ENCODE measurements around the gene KRT33A. TPM values are rescaled to one million over a fixed set of nuclear protein-coding genes. Genes with fewer than 3 reads are reported as not detected.

Gene KRT33A
- total RNA-seq, 1 donor from 2014 or later: 0.92 TPM

DNA sequence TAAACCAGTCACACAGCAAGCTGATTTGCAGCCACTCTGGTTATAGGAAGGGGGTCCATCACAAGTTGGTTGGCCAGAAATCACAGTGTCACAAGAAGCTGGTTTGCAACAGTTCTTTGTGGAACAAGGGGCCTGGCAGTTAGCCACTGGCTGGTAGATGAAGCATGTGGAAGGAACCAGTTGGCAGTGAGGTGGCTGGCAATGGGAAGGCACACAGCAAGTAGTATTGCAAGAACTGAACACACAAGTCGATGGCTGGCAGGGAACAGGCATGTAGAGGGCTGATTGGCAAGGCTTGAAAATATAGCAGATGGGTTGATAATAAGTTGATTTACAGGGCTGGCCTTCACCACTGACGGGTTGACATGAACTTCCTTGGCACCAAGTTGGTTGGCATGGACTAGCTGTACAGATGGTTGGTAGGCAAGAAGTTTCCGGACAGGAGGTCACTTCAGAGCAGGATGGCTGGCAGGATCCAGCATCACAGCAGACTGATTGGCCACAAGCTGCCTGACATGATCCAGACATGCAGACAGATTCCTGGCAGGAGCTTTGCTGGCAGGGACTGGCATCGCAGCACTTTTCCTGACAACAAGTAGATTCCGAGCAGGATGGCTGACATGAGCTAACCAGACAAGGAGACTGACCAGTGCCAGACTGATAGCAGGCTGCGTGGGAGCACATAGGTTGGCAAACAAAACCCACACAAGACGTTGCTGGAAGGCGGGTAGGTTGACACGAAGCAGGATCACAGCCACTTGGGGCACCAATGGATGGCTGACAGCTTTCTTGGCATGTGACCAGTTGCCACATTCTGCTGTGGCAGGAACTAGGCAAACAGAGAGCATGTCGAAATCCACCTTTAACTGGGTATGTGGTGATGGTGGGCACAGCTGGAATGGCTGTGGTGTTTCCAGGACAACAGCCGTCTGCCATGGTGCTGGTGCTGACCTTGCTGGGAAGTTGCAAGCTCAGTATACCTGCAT, 48.4 kb downstream of the KRT33A start, which contains the start of gene KRTAP29-1:
Gene KRTAP29-1 (minus strand): TSS at position 936 of the 986 bp plus-strand sequence. CDS start 0 bp downstream, at position 936.
- ATAC-seq: peak; percentile 21

- peak; percentile 68 for ATAC-seq
Observed at GRCh38 chr17:41301204-41301790, 49.3 kb downstream of the KRT33A start.

DNA sequence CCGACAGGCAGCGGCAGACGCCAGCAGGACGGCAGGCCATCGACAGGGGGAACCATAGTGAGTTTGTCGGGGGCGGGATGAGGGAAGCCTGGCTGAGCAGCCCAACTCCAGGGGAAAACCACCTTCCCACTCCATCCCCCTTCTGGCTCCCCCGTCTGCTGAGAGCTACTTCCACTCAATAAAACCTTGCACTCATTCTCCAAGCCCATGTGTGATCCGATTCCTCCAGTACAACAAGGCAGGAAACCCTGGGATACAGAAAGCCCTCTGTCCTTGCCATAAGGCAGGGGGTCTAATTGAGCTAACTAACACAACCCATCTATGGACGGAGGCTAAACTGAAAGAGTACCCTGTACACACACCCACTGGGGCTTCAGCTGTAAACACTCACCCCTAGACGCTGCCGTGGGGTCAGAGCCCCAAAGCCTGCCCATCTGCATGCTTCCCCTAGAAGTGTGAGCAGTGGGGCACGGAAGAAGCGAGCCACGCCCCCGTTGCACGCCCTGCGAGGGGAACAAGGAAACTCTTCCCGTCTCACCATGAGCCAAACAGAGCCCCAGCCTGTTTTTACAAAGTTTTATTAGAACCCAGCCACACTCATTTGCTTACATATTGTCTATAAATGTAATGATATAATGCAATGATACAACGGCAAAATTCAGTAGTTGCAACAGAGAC, 52.0 kb downstream of the KRT33A start:
- no peak for ATAC-seq

GRCh38 chr17:41296846-41297245, 53.8 kb downstream of the KRT33A start:
- ATAC-seq: no peak

Other genes with a start within 250 kb of the KRT33A start
- not detected for gene KRTAP4-16, start 248.6 kb downstream of the KRT33A start, total RNA-seq
- gene KRTAP4-9, start 245.4 kb downstream of the KRT33A start, total RNA-seq: not detected
- gene KRTAP4-11, start 232.5 kb downstream of the KRT33A start, total RNA-seq: not detected
- not detected for gene KRTAP4-12, start 226.6 kb downstream of the KRT33A start, total RNA-seq
- gene KRTAP4-6, start 210.3 kb downstream of the KRT33A start, total RNA-seq: not detected
- gene KRTAP4-5, start 201.0 kb downstream of the KRT33A start, total RNA-seq: not detected
- gene KRTAP4-4, start 190.1 kb downstream of the KRT33A start, total RNA-seq: not detected
- not detected for gene KRTAP4-3, start 182.6 kb downstream of the KRT33A start, total RNA-seq
- not detected for gene KRTAP4-2, start 172.6 kb downstream of the KRT33A start, total RNA-seq
- gene KRTAP4-1, start 165.9 kb downstream of the KRT33A start, total RNA-seq: not detected
- not detected for gene KRTAP9-1, start 160.9 kb downstream of the KRT33A start, total RNA-seq
- not detected for gene KRTAP9-2, start 124.2 kb downstream of the KRT33A start, total RNA-seq
- gene KRTAP9-3, start 118.4 kb downstream of the KRT33A start, total RNA-seq: not detected
- not detected for gene KRTAP9-8, start 112.8 kb downstream of the KRT33A start, total RNA-seq
- not detected for gene KRTAP9-4, start 101.1 kb downstream of the KRT33A start, total RNA-seq
- gene KRTAP9-9, start 95.4 kb downstream of the KRT33A start, total RNA-seq: not detected
- not detected for gene KRTAP9-6, start 85.5 kb downstream of the KRT33A start, total RNA-seq
- not detected for gene KRTAP9-7, start 75.1 kb downstream of the KRT33A start, total RNA-seq
- gene KRTAP29-1, start 48.0 kb downstream of the KRT33A start, total RNA-seq: not detected
- not detected for gene KRTAP16-1, start 41.5 kb downstream of the KRT33A start, total RNA-seq
- gene KRTAP17-1, start 35.1 kb downstream of the KRT33A start, total RNA-seq: not detected
- gene KRT33B, start 19.0 kb upstream of the KRT33A start, total RNA-seq: not detected
- gene KRT34, start 31.5 kb upstream of the KRT33A start, total RNA-seq: 0.44 TPM
- gene KRT31, start 46.8 kb upstream of the KRT33A start, total RNA-seq: 4.4 TPM
- gene KRT37, start 73.8 kb upstream of the KRT33A start, total RNA-seq: not detected
- gene KRT38, start 90.2 kb upstream of the KRT33A start, total RNA-seq: not detected
- gene KRT32, start 116.6 kb upstream of the KRT33A start, total RNA-seq: 0.80 TPM
- gene KRT35, start 130.3 kb upstream of the KRT33A start, total RNA-seq: not detected
- not detected for gene KRT36, start 139.1 kb upstream of the KRT33A start, total RNA-seq
- gene KRT13, start 154.8 kb upstream of the KRT33A start, total RNA-seq: 44,686 TPM
- 2,810 TPM for gene KRT15, start 168.1 kb upstream of the KRT33A start, total RNA-seq
- gene KRT19, start 177.5 kb upstream of the KRT33A start, total RNA-seq: 366 TPM
- gene KRT9, start 221.2 kb upstream of the KRT33A start, total RNA-seq: 0.16 TPM
- 5,105 TPM for gene KRT14, start 236.1 kb upstream of the KRT33A start, total RNA-seq

All from esophagus mucosa (tissue), 1 donor.